Thyroid gland (tissue), 4 donors: ENCODE data around the gene TRMT1.

ENCODE experiments used
- CTCF ChIP-seq, 6 experiments: fragments of 200-600 bp in 3 of 6; fragments of 450-650 bp in 3 of 6; sonication (generic) in 3 of 6; IDR thresholded peaks; one replicate each; pipeline ENCODE4 v1.5.1; 2016 to 2019; ENCODE audit warnings: antibody characterized with exemption in 6 of 6, mild to moderate bottlenecking in 2 of 6, inconsistent platforms in 1 of 6, moderate library complexity in 1 of 6
- POLR2A ChIP-seq, 2 donors: fragments of 450-650 bp; IDR thresholded peaks; one replicate each; pipeline ENCODE4 v1.6.1; 2017; ENCODE audit warnings: antibody characterized with exemption in 2 of 2, mild to moderate bottlenecking in 2 of 2, moderate library complexity in 1 of 2

- TF ChIP-seq CTCF (IDR thresholded peaks at IDR 0.05) (no peak), POLR2A (IDR thresholded peaks at IDR 0.05) (peak in 1 of 2 donors; percentile 45)
Observed at GRCh38 chr19:13116282-13117175, at the start of gene TRMT1.
